A673 (cell line): ENCODE results near the gene TECPR2. TPM values are rescaled to one million over a fixed set of nuclear protein-coding genes. Genes with fewer than 3 reads are reported as not detected.

Experiments
- Bru-seq: library from RNA; stranded (reverse); fragments of 400-500 nt; gene quantifications from one replicate; lab custom pipeline; 2021; lab: Mats Ljungman, UMichigan
- BruChase-seq, 2 experiments: library from RNA; stranded (reverse); fragments of 400-500 nt; gene quantifications; one replicate each; lab custom pipeline; 2021; lab: Mats Ljungman, UMichigan
- BruUV-seq: library from RNA; stranded (reverse); fragments of 400-500 nt; replicated peaks from 2 replicates; lab custom pipeline; 2021; lab: Mats Ljungman, UMichigan
- CTCF ChIA-PET: fragments of 300-600 bp; sonication (Branson Sonifier 250); formaldehyde crosslinking; loops from one replicate; lab custom pipeline; 2022; ENCODE audit warnings: antibody characterized with exemption; lab: Charles Lee
- POLR2A ChIA-PET: fragments of 300-600 bp; sonication (Branson Sonifier 250); formaldehyde crosslinking; loops from one replicate; lab custom pipeline; 2022; ENCODE audit warnings: antibody characterized with exemption; ENCODE audit not compliant: low non-redundant PET; lab: Charles Lee
- DNase-seq: peaks from one replicate; pipeline ENCODE4 v3.0.0-alpha.2; 2015; ENCODE audit warnings: low spot score
- H3K27ac ChIP-seq: fragments of 200-600 bp; sonication (generic); 2 replicates; pipeline ENCODE4 v1.5.1; 2016; ENCODE audit warnings: mixed run types, low read depth, mild to moderate bottlenecking, mixed read lengths, antibody characterized with exemption, low read length; ENCODE audit not compliant: poor library complexity, severe bottlenecking
- H3K27me3 ChIP-seq: fragments of 200-600 bp; sonication (generic); replicated peaks from 2 replicates; pipeline ENCODE4 v1.6.1; 2017; ENCODE audit warnings: mixed run types, low read depth, mild to moderate bottlenecking, mixed read lengths, antibody characterized with exemption, low read length; ENCODE audit not compliant: insufficient read depth, poor library complexity
- H3K36me3 ChIP-seq: fragments of 200-600 bp; sonication (generic); 2 replicates; pipeline ENCODE4 v1.6.1; 2016; ENCODE audit warnings: mixed run types, mild to moderate bottlenecking, mixed read lengths, antibody characterized with exemption, low read length; ENCODE audit not compliant: insufficient read depth, poor library complexity, severe bottlenecking
- H3K4me1 ChIP-seq: fragments of 200-600 bp; sonication (generic); 2 replicates; pipeline ENCODE4 v1.6.1; 2017; ENCODE audit warnings: mixed run types, mild to moderate bottlenecking, mixed read lengths, antibody characterized with exemption, low read length; ENCODE audit not compliant: insufficient read depth, poor library complexity, severe bottlenecking
- H3K4me3 ChIP-seq: fragments of 200-600 bp; sonication (generic); 2 replicates; pipeline ENCODE4 v1.5.1; 2016; ENCODE audit warnings: low read depth, mixed run types, mild to moderate bottlenecking, mixed read lengths, low read length; ENCODE audit not compliant: poor library complexity, severe bottlenecking
- H3K9me3 ChIP-seq: fragments of 200-600 bp; sonication (generic); 2 replicates; pipeline ENCODE4 v1.6.1; 2016; ENCODE audit warnings: mixed run types, low read depth, mild to moderate bottlenecking, mixed read lengths, antibody characterized with exemption, low read length; ENCODE audit not compliant: poor library complexity, severe bottlenecking
- EZH2 ChIP-seq: fragments of 200-600 bp; sonication (generic); IDR thresholded peaks from 2 replicates; pipeline ENCODE4 v1.6.1; 2017; ENCODE audit warnings: borderline replicate concordance, low read depth, mild to moderate bottlenecking, mixed read lengths, antibody characterized with exemption, low read length; ENCODE audit not compliant: poor library complexity, severe bottlenecking
- intact Hi-C: fragments of 100-400 bp; cut with micrococcal nuclease; formaldehyde crosslinking; loops from one replicate; pipeline ENCODE4 v1.10.0; 2022; ENCODE audit not compliant: unreplicated experiment
- long read RNA-seq: library from polyadenylated mRNA; stranded (forward); transcript quantifications from one replicate; pipeline ENCODE4 v2.0.0, GENCODE V29; 2022
- total RNA-seq: library from RNA; stranded (reverse); gene quantifications from 2 replicates; pipeline ENCODE4 v1.2.3, GENCODE V29; 2021
- TF ChIP-seq, protein P1 (sequence below): fragments of 300-800, 200-600 bp; sonication (generic); conservative IDR thresholded peaks from 2 replicates; pipeline ENCODE4 v1.5.1; 2017; ENCODE audit warnings: low read depth, mild to moderate bottlenecking, antibody characterized with exemption, low read length, moderate library complexity, mixed read lengths

TECPR2 gene, protein sequence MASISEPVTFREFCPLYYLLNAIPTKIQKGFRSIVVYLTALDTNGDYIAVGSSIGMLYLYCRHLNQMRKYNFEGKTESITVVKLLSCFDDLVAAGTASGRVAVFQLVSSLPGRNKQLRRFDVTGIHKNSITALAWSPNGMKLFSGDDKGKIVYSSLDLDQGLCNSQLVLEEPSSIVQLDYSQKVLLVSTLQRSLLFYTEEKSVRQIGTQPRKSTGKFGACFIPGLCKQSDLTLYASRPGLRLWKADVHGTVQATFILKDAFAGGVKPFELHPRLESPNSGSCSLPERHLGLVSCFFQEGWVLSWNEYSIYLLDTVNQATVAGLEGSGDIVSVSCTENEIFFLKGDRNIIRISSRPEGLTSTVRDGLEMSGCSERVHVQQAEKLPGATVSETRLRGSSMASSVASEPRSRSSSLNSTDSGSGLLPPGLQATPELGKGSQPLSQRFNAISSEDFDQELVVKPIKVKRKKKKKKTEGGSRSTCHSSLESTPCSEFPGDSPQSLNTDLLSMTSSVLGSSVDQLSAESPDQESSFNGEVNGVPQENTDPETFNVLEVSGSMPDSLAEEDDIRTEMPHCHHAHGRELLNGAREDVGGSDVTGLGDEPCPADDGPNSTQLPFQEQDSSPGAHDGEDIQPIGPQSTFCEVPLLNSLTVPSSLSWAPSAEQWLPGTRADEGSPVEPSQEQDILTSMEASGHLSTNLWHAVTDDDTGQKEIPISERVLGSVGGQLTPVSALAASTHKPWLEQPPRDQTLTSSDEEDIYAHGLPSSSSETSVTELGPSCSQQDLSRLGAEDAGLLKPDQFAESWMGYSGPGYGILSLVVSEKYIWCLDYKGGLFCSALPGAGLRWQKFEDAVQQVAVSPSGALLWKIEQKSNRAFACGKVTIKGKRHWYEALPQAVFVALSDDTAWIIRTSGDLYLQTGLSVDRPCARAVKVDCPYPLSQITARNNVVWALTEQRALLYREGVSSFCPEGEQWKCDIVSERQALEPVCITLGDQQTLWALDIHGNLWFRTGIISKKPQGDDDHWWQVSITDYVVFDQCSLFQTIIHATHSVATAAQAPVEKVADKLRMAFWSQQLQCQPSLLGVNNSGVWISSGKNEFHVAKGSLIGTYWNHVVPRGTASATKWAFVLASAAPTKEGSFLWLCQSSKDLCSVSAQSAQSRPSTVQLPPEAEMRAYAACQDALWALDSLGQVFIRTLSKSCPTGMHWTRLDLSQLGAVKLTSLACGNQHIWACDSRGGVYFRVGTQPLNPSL (N-terminal part only)
- total RNA-seq (21.7 and 22.1 TPM in 2 replicates), Bru-seq, nascent RNA (percentile 58 among the genes with signal in this experiment), BruChase-seq, experiment 1, labeled RNA remaining after a 2-hour chase (percentile 55 among the genes with signal in this experiment), BruChase-seq, experiment 2, labeled RNA remaining after a 6-hour chase (percentile 67 among the genes with signal in this experiment)
- long read RNA-seq, full-length matches to known transcripts, result 2 of 22 reads
- long read RNA-seq, partial matches to known transcripts, result 14 of 22 reads
- long read RNA-seq, other reads (novel, unspliced or antisense), result 6 of 22 reads

DNA sequence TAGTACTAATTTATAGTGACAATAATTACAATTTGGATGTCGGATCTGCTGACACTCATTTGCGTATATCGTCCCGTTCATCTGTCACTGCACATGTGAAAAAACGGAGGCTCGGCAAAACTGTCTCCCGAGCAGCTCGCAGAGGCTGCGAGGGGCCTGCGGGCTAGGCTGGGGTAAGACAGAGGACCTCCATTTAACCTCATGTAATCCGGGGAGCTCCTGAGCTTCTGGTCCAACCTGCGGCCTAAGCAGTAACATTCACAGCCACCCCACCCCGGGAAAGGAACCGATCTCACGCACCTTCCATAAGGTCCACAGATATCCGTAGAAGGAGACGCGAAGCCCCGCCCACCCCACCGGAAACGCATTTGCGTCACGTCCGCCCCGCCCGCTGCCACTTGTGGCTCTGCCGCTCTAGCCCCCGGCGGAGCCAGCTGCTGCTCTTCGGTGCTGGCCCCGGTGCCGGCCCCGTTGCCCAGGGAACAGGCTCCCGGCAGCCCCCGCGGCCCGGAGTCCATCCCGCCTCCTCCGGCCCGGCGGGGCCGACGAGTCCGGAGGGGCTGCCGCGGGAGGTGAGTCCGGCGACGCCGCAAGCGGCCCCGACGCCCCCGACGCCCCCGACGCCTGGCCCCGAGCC, at the start of gene TECPR2, which contains the start of gene CINP:
TECPR2 (plus strand) TSS at position 397 of the 637 bp plus-strand sequence. CDS start 13,781 bp downstream, outside the sequence.
CINP (minus strand) TSS at position 346 of the 637 bp plus-strand sequence; CDS start at position 307, 39 bp downstream.
- TF ChIP-seq, protein P1, sequence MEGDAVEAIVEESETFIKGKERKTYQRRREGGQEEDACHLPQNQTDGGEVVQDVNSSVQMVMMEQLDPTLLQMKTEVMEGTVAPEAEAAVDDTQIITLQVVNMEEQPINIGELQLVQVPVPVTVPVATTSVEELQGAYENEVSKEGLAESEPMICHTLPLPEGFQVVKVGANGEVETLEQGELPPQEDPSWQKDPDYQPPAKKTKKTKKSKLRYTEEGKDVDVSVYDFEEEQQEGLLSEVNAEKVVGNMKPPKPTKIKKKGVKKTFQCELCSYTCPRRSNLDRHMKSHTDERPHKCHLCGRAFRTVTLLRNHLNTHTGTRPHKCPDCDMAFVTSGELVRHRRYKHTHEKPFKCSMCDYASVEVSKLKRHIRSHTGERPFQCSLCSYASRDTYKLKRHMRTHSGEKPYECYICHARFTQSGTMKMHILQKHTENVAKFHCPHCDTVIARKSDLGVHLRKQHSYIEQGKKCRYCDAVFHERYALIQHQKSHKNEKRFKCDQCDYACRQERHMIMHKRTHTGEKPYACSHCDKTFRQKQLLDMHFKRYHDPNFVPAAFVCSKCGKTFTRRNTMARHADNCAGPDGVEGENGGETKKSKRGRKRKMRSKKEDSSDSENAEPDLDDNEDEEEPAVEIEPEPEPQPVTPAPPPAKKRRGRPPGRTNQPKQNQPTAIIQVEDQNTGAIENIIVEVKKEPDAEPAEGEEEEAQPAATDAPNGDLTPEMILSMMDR, result no peak
- no peak for TF ChIP-seq EZH2
- ChIA-PET POLR2A (interaction anchor here (0.6 kb wide), 1 partner anchor 387 kb away, joined by 7 read pairs; no protein-coding TSS in a partner anchor), CTCF (no interaction called here)
- Histone ChIP-seq H3K9me3 (no peaks in the 10 kb centered on the region), H3K4me1 (peaks cover 10% of the 10 kb centered on the region), H3K27ac (peak within 1 kb of the TSS; percentile 88), H3K27me3 (no peaks in the 10 kb centered on the region), H3K4me3 (peak within 1 kb of the TSS; percentile 86), H3K36me3 (no peaks in the 10 kb centered on the region)
- DNase-seq, result peak; percentile 97
- intact Hi-C loops, result no loop called here
- no TSS peak for BruUV-seq

DNA sequence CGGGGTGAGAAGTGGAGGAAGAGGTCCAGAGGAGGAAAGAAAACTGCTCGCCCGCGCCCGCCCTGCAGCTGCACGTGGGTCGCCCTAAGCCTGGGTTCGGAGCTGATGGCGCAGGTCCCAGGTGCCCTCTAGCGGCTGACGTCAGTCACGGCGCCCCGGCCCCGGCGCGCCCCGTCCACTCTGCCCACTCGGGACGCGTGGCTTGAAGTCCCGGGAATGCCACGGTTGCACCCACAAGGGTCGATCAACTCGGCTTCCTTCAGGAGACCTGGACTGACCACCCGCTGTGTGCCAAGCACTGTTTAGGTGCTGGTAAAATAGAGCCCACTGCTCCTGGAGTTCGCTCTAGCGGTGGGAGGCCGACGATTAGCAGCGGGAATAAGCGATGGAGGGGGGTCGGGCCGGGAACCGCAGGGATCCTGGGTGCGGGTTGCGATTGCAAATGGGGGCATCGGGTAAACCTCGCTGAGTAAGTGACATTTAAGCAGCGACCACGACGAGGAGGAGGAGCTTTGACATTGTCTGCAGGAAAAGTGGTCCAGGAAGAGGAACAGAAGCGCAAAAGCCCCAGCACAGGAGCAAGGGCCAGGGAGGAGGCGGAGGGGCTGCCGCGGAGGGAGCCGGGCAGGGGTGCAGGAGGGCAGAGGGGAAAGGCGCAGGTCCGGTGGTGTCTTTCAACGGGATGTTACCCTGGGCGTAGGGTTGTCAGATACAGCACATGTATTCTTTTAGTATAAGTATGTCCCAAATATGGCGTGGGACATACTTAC, 48.3 kb upstream of the TECPR2 start:
- no peak overlapping the region for H3K27ac ChIP-seq
- H3K9me3 ChIP-seq, result no peaks in the 10 kb centered on the region
- TF ChIP-seq, protein P1, result peak; percentile 98
- no peak for TF ChIP-seq EZH2
- no TSS peak for BruUV-seq
- no peaks in the 10 kb centered on the region for H3K36me3 ChIP-seq
- H3K4me1 ChIP-seq, result peaks cover 19% of the 10 kb centered on the region
- no peaks in the 10 kb centered on the region for H3K27me3 ChIP-seq
- DNase-seq, result peak; percentile 87
- POLR2A ChIA-PET, result interaction anchor here (0.6 kb wide), 1 partner anchor 254 kb away, joined by 8 read pairs; no protein-coding TSS in a partner anchor
- CTCF ChIA-PET, result interaction anchor here (1.0 to 1.4 kb wide), 6 partner anchors 83 to 607 kb away, joined by 3 to 10 read pairs (median 4); no protein-coding TSS in a partner anchor
- peak overlapping the region; percentile 60 for H3K4me3 ChIP-seq
- intact Hi-C loops, result loop anchor here (1.0 to 10.0 kb wide), 6 partner anchors 80 to 610 kb away; no protein-coding TSS in a partner anchor
